Stimulated activated CD4-positive, alpha-beta T cell treated with anti-CD3 and anti-CD28 coated beads, Interleukin-2, amount 100 ng/mL, for 48 hours (primary cell): ENCODE measurements around the gene LRCH1.
"Not testable (repeated sequence)": the region's sequence is repeated elsewhere in the genome, so short reads cannot be mapped to it uniquely, and the experiment has no call there.

Experiments used
- DNase-seq, 2 donors: peaks; one replicate each; pipeline ENCODE4 v3.0.0-alpha.2; 2020

LRCH1 gene

DNA sequence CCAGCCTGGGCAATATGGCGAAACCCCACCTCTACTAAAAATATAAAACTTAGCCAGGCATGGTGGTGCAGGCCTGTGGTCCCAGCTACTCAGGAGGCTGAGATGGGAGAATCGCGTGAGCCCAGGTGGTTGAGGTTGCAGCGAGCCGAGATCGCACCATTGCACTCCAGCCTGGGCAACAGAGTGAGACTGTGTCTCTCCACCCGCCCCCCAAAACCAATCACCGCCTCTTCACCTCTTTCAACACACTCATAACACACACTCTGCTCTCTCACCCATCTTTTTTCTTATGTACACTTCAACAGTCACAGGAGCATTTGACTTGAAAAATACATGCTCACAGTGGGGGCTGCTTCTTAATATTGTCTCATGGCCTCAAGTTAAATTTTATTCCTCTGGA, 167.2 kb downstream of the LRCH1 start:
- no peak for DNase-seq

- DNase-seq, result peak; percentile 3 to 15
Measured at GRCh38 chr13:46721054-46721453, 168.1 kb downstream of the LRCH1 start.

DNA sequence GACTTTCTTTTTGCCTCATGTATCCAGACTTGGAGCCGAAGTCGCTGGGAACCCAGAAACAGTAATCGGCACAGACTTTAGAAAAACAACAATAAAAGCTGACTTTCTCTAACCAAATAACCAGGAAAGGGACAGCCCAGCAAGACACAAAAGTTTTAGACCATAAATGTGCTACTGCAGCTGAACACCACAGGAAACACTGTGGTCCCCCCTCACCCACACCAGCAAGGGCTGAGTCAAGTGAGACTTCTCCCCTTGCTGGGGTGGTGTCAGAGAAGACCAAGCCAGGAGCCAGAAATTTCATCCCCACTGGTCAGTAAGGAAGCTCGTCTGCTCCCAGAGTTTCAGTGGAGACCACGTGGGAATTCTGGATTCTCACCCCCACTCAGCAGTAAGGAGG, 173.4 kb downstream of the LRCH1 start:
- no peak for DNase-seq

- DNase-seq, result peak; percentile 3 to 12
Measured at GRCh38 chr13:46728777-46729176, 175.8 kb downstream of the LRCH1 start.

DNA sequence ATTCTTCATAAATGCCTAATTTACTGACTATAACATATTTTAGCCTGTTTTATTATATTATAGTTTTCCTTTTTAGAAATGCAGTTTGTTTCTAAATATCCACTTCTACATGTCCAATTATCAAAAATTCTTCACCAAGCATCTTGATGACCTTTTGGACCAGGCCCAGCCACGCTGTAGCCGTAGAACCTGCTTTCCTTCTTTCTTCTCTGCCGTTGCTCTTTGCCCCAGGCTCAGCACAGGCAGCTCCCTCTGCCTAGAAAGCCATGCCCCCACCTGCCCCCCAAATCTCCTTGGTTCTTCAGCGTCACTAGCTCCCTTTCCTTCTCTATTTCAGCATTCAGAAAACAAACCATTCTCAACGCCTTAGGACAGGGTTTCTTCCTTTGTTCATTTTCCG, 178.6 kb downstream of the LRCH1 start:
- DNase-seq, result no peak

DNA sequence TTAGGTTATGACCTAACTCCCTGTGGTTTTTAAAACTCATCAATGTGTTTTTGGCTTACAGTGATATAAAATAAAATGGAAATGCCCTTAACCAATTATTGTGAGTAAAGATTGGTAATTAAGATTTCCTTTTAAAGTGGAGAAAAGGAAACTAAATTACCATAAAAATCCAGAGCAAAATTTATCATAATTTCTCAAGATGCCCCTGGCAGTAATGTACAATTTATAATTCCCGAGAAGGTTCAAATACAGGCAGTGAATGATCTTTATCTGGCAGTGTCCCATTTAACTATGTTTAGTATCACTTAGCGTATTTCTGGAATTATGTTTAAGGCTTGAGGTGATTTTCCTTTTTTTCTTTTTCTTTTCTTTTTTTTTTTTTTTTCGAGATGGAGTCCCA, 182.5 kb downstream of the LRCH1 start:
- no peak for DNase-seq

- no peak for DNase-seq
Measured at GRCh38 chr13:46736541-46737310, 183.8 kb downstream of the LRCH1 start.

GRCh38 chr13:46738055-46738454, 185.1 kb downstream of the LRCH1 start:
- no peak for DNase-seq

- no peak for DNase-seq
Measured at GRCh38 chr13:46738766-46739165, 185.8 kb downstream of the LRCH1 start.

- no peak for DNase-seq
Measured at GRCh38 chr13:46739447-46740098, 186.6 kb downstream of the LRCH1 start.

DNA sequence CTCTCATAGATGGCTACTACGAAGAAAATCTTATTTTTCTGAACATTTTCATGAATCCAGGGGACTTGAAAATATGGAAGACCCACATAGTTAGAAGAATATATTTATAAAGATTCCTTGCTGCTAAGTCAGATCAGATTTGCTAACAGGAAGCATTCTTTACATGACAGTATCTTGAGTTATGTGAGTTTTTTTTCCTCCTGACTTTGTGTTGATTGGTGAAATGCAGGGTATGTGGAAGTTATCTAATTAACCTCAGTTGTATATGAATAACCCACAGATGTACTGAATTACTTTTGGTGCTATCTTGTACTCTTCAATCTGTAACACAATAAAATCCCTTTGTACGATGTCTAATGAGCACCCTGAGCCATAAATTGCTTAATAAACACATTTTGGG, 190.2 kb downstream of the LRCH1 start:
- DNase-seq, result no peak

GRCh38 chr13:46745062-46745461, 192.1 kb downstream of the LRCH1 start:
- DNase-seq, result no peak

GRCh38 chr13:46745706-46746105, 192.7 kb downstream of the LRCH1 start:
- DNase-seq, result no peak

DNA sequence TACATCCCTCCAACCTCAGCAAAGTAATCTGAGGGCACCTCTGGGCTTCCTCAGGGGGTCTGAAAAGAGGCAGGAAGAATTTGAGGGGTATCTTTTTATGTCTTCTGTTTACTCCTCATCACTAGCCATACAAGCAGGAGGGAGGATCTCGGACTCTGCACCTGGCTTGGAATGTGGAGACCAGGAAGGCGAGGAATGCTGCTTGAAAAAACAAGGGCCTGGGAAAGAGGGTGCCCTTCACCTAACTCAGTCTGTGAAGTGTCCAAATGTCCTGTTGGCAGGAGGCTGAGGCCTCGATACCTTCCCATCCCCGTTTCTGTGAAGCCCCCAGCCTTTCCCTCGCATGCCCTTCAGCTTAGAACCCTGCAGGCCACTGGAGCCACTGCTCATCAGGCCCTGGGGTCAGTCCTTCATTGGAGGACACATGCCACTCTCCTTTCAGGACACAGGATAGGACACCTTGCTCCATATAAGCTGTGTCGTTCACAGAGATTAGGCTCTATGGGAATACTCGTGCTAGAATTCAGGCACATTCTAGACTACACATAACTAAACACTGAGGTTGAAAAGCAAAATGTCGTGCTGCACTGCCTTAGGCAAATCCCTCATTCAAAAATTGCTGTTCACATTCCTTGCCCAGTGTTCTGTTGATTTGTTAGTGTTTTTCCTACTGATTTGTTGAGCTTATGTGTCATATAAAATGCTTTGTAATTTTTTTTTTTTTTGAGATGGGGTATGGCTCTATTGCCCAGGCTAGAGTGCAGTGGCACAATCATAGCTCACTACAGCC, 194.3 kb downstream of the LRCH1 start:
- DNase-seq, result no peak

DNA sequence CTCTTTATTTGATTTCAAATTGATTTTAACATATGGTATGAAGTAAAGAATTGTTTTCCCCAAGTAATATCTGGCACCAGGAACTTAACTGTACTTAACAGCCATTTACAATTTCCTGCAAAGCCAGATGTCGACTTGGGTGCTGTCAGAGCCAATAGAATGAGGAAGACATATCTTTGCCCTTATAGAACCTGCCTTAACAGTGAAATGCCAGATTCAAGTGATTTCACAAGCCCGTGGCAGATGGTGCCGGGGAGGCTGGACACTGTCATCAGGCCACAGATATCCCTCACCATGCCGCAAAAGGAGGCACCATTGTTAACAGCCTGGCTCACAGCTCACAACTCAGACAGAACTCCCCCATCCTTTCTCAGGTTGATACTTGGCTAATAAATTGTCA, 195.3 kb downstream of the LRCH1 start:
- DNase-seq, result no peak

DNA sequence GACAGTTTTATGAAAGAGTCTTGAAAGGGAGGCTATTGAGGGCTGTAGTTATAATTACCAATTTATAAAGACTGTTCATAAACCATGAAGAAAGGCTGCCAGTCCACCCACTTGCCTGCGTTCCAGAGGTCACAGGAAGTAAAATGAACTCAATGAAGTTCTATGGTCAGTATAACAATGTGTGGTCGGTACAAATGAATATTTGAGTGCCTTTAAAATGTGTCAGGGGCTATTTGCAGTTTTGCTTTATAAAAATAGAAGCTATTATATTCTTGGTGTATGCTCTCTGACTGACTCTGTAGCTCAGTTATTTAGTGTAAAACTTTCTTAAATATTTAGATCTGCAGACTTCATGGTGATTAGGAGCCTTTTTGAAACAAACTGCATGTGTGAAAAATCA, 197.0 kb downstream of the LRCH1 start:
- no peak for DNase-seq

DNA sequence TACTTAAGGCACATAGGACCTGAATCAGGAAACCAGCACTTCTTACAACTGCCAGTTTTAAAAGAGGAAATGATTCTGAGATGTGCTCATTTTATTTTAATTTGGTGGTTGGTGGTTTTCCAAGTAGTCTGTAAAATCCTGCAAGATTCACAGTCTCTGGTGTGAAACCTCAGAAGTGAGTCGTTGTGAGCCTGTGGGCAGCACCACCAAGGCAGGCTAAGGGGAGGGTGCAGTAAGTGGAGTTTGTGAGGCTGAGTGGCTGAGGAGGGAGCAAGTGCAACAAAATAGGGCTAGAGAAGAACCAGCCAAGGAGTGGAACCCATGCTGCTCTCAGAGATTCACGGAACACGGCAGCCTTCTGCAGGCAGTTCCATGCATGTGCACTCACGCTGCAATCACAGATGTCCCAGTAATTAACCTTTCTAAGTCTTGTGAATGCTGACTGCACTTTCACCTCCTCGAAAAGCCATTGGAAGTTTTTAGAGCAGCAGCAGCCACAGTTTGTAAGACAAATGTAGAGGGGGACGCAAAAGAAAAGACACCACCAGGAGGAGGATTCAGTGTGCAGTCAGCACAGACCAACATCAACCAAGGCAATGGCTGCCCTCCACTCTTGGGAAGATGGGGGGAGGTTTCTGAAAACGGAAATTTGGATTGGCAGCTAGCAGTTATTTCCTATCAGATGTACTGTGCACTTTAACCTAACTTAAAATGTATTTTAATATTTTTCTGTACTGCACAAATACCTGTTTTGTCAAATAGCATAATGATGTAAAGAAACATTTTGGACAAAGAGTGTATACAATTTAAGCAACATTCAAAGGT, 199.1 kb downstream of the LRCH1 start:
- peak; percentile 24 to 26 for DNase-seq

DNA sequence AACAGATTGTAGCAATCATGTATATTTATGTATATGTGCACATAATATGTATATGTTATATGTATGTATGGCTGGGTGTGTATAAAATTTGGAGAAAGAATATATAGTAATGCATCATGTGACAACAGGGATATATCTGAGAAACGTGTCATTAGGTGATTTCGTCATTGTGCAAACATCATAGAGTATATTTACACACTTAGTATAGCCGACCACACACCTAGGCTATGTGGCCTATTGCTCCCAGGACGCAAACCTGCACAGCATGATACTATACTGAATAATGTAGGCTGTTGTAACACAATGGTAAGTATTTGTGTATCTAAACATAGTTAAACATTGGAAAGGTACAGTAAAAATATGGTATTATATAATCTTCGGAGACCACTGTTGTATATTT, 200.2 kb downstream of the LRCH1 start:
- DNase-seq, result no peak

DNA sequence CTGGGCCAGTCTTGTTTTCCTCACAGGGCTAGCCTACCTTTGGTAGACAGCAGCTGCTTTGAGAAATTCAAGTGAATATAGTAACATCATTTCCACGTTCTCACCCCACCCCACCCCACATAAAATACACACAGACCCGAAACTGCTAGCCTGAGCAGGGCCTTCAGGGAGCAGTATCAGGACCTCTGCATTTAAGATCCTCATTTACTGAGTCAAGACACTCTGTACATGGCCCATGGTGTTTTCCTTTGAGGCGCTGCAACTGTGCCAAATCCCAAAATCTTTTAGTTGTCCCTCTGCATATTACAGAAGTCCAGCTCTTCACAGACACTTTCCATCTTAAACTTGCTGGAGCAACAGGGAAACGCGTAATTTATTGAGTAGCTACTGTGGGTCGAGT, 200.9 kb downstream of the LRCH1 start:
- DNase-seq, result no peak

GRCh38 chr13:46754812-46755211, 201.8 kb downstream of the LRCH1 start:
- no peak for DNase-seq

DNA sequence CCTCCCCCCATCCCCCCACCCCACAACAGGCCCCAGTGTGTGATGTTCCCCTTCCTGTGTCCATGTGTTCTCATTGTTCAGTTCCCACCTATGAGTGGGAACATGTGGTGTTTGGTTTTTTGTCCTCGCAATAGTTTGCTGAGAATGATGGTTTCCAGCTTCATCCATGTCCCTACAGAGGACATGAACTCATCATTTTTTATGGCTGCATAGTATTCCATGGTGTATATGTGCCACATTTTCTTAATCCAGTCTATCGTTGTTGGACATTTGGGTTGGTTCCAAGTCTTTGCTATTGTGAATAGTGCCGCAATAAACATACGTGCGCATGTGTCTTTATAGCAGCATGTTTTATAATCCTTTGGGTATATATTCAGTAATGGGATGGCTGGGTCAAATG, 202.5 kb downstream of the LRCH1 start:
- not testable (repeated sequence) for DNase-seq

DNA sequence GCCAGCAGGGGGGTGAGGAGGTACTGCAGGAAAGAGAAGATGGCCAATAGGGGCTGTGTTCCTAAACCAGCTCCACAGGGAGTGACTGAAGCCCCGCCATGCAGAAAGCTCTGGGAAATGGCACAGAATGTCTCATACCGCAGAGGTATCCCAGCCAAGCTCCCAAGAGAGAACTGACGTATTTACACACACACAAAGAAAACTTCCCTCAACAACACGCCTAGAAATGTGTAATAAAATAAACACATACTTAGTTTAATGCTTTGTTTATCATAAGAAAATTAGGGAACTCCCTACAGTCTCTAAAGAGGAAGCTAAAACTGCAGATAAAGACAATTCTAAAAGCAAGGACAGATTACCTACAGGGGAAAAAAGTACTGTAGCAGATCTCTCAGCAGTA, 204.0 kb downstream of the LRCH1 start:
- DNase-seq, result no peak

DNA sequence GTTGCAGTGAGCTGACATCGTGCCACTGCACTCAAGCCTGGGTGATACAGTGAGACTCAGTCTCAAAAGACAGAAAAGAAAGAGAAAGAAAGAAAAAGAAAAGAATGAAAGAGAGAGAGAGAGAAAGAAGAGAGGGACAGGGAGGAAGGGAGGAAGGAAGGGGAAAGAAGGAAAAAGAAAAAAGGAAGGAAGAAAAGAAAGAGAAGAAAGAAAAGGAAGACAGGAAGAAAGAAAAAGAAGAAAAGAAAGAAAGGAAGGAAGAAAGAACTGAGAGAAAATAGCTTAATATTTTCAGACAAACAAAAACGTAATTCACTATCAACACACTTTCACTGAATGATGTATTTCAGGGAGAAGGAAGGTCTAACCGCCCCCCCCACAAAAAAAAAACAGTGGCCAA, 204.7 kb downstream of the LRCH1 start:
- no peak for DNase-seq
